H9 (cell line): Measurements from ENCODE around the gene ATP6V0B. TPM values are rescaled to one million over a fixed set of nuclear protein-coding genes. Genes with fewer than 3 reads are reported as not detected.

Experiments used
- DNase-seq: peaks from one replicate; pipeline ENCODE4 v3.0.0-alpha.2; 2017
- H2AFZ ChIP-seq: one replicate; pipeline ENCODE4 v1.6.1; 2013; ENCODE audit warnings: mild to moderate bottlenecking, low read length, control low read depth, moderate library complexity
- H2AK5ac ChIP-seq: 2 replicates; pipeline ENCODE4 v1.6.1; 2013; ENCODE audit warnings: low read length, control low read depth, mixed read lengths; ENCODE audit not compliant: insufficient read length
- H2BK120ac ChIP-seq: one replicate; pipeline ENCODE4 v1.6.1; 2013; ENCODE audit warnings: low read depth, mild to moderate bottlenecking, low read length, control low read depth, inconsistent platforms; ENCODE audit not compliant: poor library complexity, severe bottlenecking
- H2BK12ac ChIP-seq: 2 replicates; pipeline ENCODE4 v1.6.1; 2013; ENCODE audit warnings: low read length, control low read depth, mixed read lengths, low read depth; ENCODE audit not compliant: insufficient read length
- H2BK15ac ChIP-seq: 2 replicates; pipeline ENCODE4 v1.6.1; 2013; ENCODE audit warnings: low read depth, low read length, control low read depth
- H2BK20ac ChIP-seq: one replicate; pipeline ENCODE4 v1.6.1; 2013; ENCODE audit warnings: low read depth, mild to moderate bottlenecking, low read length, control low read depth, inconsistent platforms; ENCODE audit not compliant: poor library complexity, severe bottlenecking
- H2BK5ac ChIP-seq: 2 replicates; pipeline ENCODE4 v1.6.1; 2013; ENCODE audit warnings: low read length, control low read depth, mixed read lengths; ENCODE audit not compliant: insufficient read length
- H3K14ac ChIP-seq: 2 replicates; pipeline ENCODE4 v1.6.1; 2013; ENCODE audit warnings: low read length, control low read depth; ENCODE audit not compliant: insufficient read depth
- H3K18ac ChIP-seq: 2 replicates; pipeline ENCODE4 v1.6.1; 2013; ENCODE audit warnings: low read depth, mild to moderate bottlenecking, mixed read lengths, low read length, control low read depth; ENCODE audit not compliant: insufficient read length
- H3K23ac ChIP-seq: 2 replicates; pipeline ENCODE4 v1.6.1; 2013; ENCODE audit warnings: low read length, control low read depth, mixed read lengths, low read depth; ENCODE audit not compliant: insufficient read length
- H3K23me2 ChIP-seq: 2 replicates; pipeline ENCODE4 v1.6.1; 2013; ENCODE audit warnings: low read depth, mild to moderate bottlenecking, mixed read lengths, low read length, control low read depth; ENCODE audit not compliant: insufficient read length, poor library complexity, severe bottlenecking
- H3K27ac ChIP-seq: 2 replicates; pipeline ENCODE4 v1.5.1; 2013; ENCODE audit warnings: low read length, control low read depth, mixed read lengths, low read depth; ENCODE audit not compliant: insufficient read length
- H3K27me3 ChIP-seq: 2 replicates; pipeline ENCODE4 v1.6.1; 2013; ENCODE audit warnings: low read length, control low read depth, inconsistent platforms; ENCODE audit not compliant: insufficient read depth
- H3K4ac ChIP-seq: 2 replicates; pipeline ENCODE4 v1.6.1; 2013; ENCODE audit warnings: low read depth, mild to moderate bottlenecking, control low read depth, inconsistent platforms, low read length, moderate library complexity
- H3K4me1 ChIP-seq: 2 replicates; pipeline ENCODE4 v1.6.1; 2013; ENCODE audit warnings: low read length, control low read depth, inconsistent platforms; ENCODE audit not compliant: insufficient read depth
- H3K4me2 ChIP-seq: 2 replicates; pipeline ENCODE4 v1.6.1; 2013; ENCODE audit warnings: low read length, control low read depth, mixed read lengths; ENCODE audit not compliant: insufficient read length, insufficient read depth
- H3K56ac ChIP-seq: 2 replicates; pipeline ENCODE4 v1.6.1; 2013; ENCODE audit warnings: low read depth, mild to moderate bottlenecking, mixed read lengths, low read length, control low read depth; ENCODE audit not compliant: insufficient read length
- H3K79me1 ChIP-seq: 2 replicates; pipeline ENCODE4 v1.6.1; 2013; ENCODE audit warnings: low read depth, mild to moderate bottlenecking, moderate library complexity, low read length, control low read depth, inconsistent platforms; ENCODE audit not compliant: insufficient read depth, poor library complexity, severe bottlenecking
- H3K79me2 ChIP-seq: 2 replicates; pipeline ENCODE4 v1.6.1; 2013; ENCODE audit warnings: low read length, control low read depth, inconsistent platforms; ENCODE audit not compliant: insufficient read depth
- H3K9ac ChIP-seq: 2 replicates; pipeline ENCODE4 v1.6.1; 2013; ENCODE audit warnings: low read length, control low read depth, mixed read lengths; ENCODE audit not compliant: insufficient read length; ENCODE audit errors: extremely low read depth
- H3K9me3 ChIP-seq: one replicate; pipeline ENCODE4 v1.6.1; 2013; ENCODE audit warnings: low read depth, low read length, inconsistent platforms; ENCODE audit not compliant: control insufficient read depth
- H3T11ph ChIP-seq: one replicate; pipeline ENCODE4 v1.6.1; 2013; ENCODE audit warnings: mild to moderate bottlenecking, low read length, control low read depth, inconsistent platforms
- H4K20me1 ChIP-seq: one replicate; pipeline ENCODE4 v1.6.1; 2013; ENCODE audit not compliant: control insufficient read depth, insufficient read length, insufficient read depth
- H4K5ac ChIP-seq: 2 replicates; pipeline ENCODE4 v1.6.1; 2013; ENCODE audit warnings: low read depth, mild to moderate bottlenecking, mixed read lengths, low read length, control low read depth; ENCODE audit not compliant: insufficient read length
- H4K8ac ChIP-seq: replicated peaks from 2 replicates; pipeline ENCODE4 v1.6.1; 2013; ENCODE audit warnings: low read length, control low read depth, mixed read lengths, low read depth; ENCODE audit not compliant: insufficient read length
- H4K91ac ChIP-seq: 2 replicates; pipeline ENCODE4 v1.6.1; 2013; ENCODE audit warnings: low read depth, mild to moderate bottlenecking, moderate library complexity, mixed read lengths, low read length, control low read depth; ENCODE audit not compliant: insufficient read length
- H3K27ac Mint-ChIP-seq, 3 experiments: 2 replicates in 2 of 3; 3 replicates in 1 of 3; pipeline ENCODE4 v1.8.0; 2020 to 2021; ENCODE audit warnings: mixed read lengths in 3 of 3, mild to moderate bottlenecking in 1 of 3, moderate library complexity in 1 of 3
- H3K27me3 Mint-ChIP-seq: 2 replicates; pipeline ENCODE4 v1.8.0; 2021; ENCODE audit warnings: low read depth, mild to moderate bottlenecking, moderate library complexity, mixed read lengths
- H3K36me3 Mint-ChIP-seq, 3 experiments: 2 replicates in 2 of 3; 3 replicates in 1 of 3; pipeline ENCODE4 v1.8.0; 2020 to 2021; ENCODE audit warnings: low read depth in 3 of 3, mixed read lengths in 3 of 3; ENCODE audit not compliant: insufficient read depth in 1 of 3
- H3K4me1 Mint-ChIP-seq, 2 experiments: 2 replicates each; pipeline ENCODE4 v1.8.0; 2020; ENCODE audit warnings: mixed read lengths in 2 of 2
- H3K4me3 Mint-ChIP-seq, 2 experiments: 2 replicates in 1 of 2; 3 replicates in 1 of 2; pipeline ENCODE4 v1.8.0; 2020 to 2021; ENCODE audit warnings: mild to moderate bottlenecking in 2 of 2, mixed read lengths in 2 of 2, moderate library complexity in 1 of 2
- H3K9me3 Mint-ChIP-seq, 2 experiments: 2 replicates in 1 of 2; 3 replicates in 1 of 2; pipeline ENCODE4 v1.8.0; 2020; ENCODE audit warnings: mild to moderate bottlenecking in 2 of 2, mixed read lengths in 2 of 2, moderate library complexity in 1 of 2
- WGBS: extraction: QIAGEN DNeasy Blood & Tissue Kit; methylation state at CpG from one replicate; pipeline ENCODE4 v1.1.7; 2013; ENCODE audit warnings: missing lambda C conversion rate, low lambda C conversion rate, mixed read lengths; ENCODE audit not compliant: insufficient read length; ENCODE audit errors: extremely low coverage; 5-methylcytosine and 5-hydroxymethylcytosine counted together
- total RNA-seq: library from RNA; stranded (reverse); gene quantifications from 2 replicates; pipeline ENCODE4 v1.2.1, GENCODE V29; 2021
- TF ChIP-seq, protein P1 (sequence below): fragments of 200-600 bp; sonication (generic); conservative IDR thresholded peaks from 3 replicates; pipeline ENCODE4 v1.8.0; 2021; ENCODE audit warnings: antibody characterized with exemption, mild to moderate bottlenecking

Gene ATP6V0B
- total RNA-seq, 1 experiment from 2014 or later = 131 TPM

DNA sequence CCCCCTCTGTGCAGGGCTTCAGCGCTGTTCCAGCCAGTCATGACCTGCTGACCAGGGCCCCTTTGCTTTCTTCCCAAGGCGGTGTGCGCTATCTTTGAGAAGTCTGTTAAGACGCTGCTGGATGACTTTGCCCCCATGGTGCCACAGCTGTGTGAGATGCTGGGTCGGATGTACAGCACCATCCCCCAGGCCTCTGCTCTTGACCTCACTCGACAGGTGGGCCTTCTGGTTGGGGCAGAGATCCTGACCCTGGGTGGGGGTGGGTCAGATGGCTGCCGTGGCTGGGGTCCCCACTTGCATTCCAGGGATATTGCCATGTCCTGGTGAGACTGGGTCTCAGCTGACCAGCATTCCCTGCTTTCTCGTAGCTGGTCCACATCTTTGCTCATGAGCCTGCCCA, 14.0 kb upstream of the ATP6V0B start:
- Histone ChIP-seq H3K4me2 (no peak overlapping the region), H2AFZ (no peak overlapping the region), H4K91ac (no peak overlapping the region), H3K27ac (no peak overlapping the region), H4K20me1 (no peaks in the 10 kb centered on the region), H4K5ac (no peak overlapping the region), H3K4me1 (no peaks in the 10 kb centered on the region), H3K23ac (no peak overlapping the region), H2BK120ac (no peak overlapping the region), H3K18ac (no peak overlapping the region), H4K8ac (no peak overlapping the region), H3K4ac (no peak overlapping the region), H3K9me3 (no peaks in the 10 kb centered on the region), H3K9ac (no peak overlapping the region), H2BK20ac (no peak overlapping the region), H3K79me2 (no peaks in the 10 kb centered on the region), H3K27me3 (no peaks in the 10 kb centered on the region), H3K14ac (no peak overlapping the region), H3T11ph (no peak overlapping the region), H3K56ac (no peak overlapping the region), H2BK12ac (no peak overlapping the region), H2BK5ac (no peak overlapping the region), H3K79me1 (no peaks in the 10 kb centered on the region), H3K23me2 (no peaks in the 10 kb centered on the region), H2BK15ac (no peak overlapping the region), H2AK5ac (no peak overlapping the region)
- TF ChIP-seq, protein P1, sequence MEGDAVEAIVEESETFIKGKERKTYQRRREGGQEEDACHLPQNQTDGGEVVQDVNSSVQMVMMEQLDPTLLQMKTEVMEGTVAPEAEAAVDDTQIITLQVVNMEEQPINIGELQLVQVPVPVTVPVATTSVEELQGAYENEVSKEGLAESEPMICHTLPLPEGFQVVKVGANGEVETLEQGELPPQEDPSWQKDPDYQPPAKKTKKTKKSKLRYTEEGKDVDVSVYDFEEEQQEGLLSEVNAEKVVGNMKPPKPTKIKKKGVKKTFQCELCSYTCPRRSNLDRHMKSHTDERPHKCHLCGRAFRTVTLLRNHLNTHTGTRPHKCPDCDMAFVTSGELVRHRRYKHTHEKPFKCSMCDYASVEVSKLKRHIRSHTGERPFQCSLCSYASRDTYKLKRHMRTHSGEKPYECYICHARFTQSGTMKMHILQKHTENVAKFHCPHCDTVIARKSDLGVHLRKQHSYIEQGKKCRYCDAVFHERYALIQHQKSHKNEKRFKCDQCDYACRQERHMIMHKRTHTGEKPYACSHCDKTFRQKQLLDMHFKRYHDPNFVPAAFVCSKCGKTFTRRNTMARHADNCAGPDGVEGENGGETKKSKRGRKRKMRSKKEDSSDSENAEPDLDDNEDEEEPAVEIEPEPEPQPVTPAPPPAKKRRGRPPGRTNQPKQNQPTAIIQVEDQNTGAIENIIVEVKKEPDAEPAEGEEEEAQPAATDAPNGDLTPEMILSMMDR = no peak
- no peak for DNase-seq
- Mint-ChIP-seq H3K36me3 (peaks cover 1 to 22% (median 16%) of the 10 kb centered on the region in 3 experiments; a peak in 5 of 7 replicates), H3K4me3 (no peak overlapping the region), H3K9me3 (no peaks in the 10 kb centered on the region), H3K4me1 (no peaks in the 10 kb centered on the region), H3K27ac (no peak overlapping the region), H3K27me3 (no peaks in the 10 kb centered on the region)
- WGBS = no CpG with 5 or more reads among the region's 8 CpGs
